ENCODE results near the gene DCPS.

Gene DCPS

GRCh38 chr11:126328938-126329643 lies 25.2 kb downstream of the DCPS start:
- DNase-seq, result no peak

DNA sequence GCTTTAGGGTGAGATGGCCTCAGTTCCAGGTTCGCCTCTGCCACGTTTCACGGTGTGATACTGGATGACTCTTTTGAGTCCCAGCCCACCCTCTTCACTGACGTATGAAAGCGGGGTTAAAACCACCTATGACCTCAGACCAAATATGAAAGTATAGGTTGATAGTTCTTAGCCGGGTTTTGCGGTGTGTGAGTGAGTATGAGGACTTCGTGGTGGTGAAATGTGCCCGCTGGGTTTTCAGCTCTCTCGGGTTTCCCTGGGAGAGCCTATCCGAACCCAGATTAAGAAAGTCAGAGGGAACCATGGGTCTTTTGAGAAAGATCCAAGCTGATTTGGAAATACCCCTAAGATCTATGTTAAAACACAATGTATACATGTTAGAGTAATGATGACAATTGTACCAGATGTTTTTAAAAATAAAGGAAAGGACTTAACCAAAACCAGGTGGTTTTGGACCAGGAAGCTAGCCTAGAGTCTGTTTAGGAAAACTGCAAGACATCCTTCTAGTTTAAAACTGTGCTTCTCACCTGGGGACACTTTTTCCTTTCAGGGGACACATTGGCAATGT lies 25.9 kb downstream of the DCPS start:
- no peak for DNase-seq

- DNase-seq, result no peak
Observed at GRCh38 chr11:126331286-126331685, 27.4 kb downstream of the DCPS start.

GRCh38 chr11:126332221-126332711 lies 28.4 kb downstream of the DCPS start:
- DNase-seq, result peak; percentile 93

- DNase-seq, result no peak
Observed at GRCh38 chr11:126333142-126333541, 29.3 kb downstream of the DCPS start.

DNA sequence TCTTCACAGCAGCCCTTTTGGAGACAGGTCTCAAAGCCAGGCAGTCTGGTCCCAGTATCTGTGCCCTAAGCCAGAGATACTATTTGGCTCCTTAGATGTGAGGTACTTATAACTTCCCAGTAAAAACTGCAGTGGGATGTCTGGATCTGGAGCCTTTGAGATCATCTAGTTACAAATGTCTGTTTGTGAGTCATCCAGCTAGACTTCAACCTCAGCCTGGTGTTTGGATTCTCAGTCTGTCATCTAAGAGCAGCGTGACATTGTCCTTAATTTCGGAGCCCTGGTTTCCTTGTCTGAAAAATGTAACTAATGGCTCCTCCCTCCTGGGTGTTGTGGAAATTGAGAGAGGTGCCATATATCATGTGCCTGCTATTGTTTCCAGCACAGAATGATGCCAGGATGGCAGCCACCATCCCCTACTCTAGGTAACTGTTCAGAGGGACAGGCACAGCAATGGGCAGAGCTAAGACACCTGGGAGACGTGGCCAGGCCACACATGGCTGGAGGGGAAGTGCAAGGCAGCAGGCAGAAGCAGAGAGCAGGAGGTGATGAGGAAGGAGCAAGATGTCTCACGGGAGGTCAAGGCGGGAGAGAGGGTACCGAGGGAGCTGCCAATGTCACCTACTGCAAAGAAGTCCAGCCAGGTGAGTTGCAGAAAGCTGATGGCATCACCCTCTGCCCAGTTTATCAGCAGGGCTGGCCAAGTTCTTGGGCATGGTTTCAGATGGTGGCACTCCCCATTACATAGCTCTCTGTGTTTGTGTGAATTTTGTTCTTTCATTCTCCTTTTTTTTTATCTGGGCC lies 31.0 kb downstream of the DCPS start:
- DNase-seq, result no peak

GRCh38 chr11:126335463-126335760 lies 31.6 kb downstream of the DCPS start:
- DNase-seq, result no peak

GRCh38 chr11:126336138-126336541 lies 32.3 kb downstream of the DCPS start:
- DNase-seq, result no peak

- no peak for DNase-seq
Observed at GRCh38 chr11:126336671-126337101, 32.8 kb downstream of the DCPS start.

GRCh38 chr11:126337126-126337473 lies 33.2 kb downstream of the DCPS start:
- no peak for DNase-seq

DNA sequence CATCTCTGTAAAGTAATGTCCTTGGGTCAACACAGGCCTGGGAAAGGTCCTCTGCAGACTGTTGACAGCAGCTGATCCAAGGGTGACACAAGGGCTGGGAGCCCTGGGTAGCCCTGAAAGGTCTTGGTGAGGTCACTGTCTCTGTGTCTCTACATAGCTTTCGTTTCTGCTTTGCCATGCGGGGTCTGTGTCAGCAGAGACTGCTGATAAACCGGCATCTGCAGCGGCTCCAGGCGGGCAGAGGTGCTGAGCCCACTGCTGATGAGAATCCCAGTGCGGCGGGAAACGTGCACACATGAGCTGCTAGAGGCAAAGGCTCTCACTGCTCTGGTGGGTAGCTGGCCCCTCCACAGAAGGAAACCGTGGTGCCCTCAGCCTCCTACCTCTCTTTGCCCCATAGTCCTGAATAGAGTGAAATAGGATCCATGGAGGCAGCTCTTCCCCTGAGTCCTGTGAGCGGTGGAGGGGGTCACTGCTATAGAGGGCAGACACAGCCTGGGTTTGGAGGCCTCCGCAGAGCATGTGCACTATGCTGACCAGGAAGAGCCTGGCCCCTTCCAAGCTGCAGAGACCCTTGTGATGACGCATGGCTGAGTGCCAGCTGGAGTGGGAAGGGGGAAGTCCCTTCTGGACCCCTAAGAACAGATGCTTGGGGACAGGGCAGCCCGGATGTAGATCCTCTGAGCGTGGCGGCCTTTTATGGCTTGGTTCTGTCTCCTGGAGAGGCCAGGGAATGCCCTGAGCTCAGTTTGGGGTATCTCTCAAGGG lies 33.8 kb downstream of the DCPS start:
- DNase-seq, result no peak

DNA sequence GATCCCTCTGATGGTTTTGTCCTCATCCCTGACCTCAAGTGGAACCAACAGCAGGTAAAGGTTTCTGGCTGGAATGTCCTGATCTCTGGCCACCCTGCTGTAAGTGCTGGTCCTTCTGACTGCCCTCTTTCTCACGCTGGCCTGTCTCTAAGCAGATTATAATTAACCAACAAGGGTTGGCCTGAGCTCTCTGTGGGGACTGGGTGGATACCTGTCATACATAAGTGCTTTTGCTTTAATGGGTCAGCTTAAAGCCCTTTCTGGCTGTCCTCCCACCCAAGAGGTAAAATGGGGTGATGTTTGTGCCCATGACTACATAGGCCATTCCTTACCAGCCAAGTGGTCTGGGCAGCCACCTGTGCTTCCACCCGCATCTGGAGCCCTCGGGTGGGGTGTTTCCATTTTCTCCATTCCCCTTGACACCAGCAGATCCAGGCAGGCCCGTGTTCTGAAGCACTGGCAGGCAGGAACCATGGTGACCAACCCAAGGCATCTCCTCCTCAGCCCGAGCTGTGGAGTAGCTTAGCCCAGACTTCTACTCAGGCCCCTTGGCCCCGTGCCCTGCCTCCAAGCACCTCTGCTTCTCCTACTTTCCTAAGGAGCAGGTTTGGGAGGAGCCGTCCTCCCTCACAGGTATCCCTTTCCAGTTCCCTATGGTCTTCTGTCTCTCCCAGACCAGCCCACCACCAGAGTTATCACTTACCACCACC lies 34.6 kb downstream of the DCPS start:
- DNase-seq, result no peak

DNA sequence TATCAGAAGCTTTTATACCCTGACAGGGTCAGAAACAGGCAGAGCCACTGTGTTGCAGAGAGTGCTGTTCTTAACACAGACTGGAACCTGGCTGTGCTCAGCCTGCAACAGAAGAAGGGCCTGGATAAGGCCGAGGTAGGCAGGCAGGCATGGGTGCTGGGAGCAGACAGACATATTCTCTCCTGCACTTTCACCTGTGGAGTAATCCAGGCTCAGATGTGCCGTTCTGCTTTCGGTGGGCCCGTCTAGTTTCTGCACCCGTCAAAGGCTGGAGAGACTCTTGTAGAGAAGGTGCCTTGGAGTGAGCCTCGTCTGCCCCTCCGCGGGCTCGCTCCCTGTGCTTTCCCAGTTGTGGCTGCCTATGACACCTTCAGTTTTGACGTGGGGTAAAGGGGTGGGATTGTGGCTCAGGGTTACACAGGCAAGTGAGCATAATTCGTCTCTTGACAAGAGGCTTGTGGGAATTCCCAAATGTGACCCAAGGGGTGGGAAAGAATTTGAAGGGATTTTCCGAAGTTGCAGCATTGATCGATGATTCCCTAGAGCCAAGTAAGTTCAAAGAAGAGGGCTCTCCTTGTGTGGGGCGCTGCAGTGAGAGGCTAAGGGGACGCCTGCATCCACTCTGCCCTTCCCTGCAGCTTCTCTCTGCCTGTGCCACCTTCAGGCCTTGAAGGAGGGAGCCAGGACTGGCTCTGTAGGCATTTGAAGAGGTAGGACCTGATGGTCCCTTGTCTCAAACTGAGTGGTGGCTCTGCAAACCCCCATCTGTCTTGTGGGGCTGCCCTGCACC lies 35.4 kb downstream of the DCPS start:
- no peak for DNase-seq

GRCh38 chr11:126339863-126340434 lies 36.1 kb downstream of the DCPS start:
- no peak for DNase-seq

GRCh38 chr11:126340960-126341606 lies 37.2 kb downstream of the DCPS start:
- no peak for DNase-seq

GRCh38 chr11:126341760-126342161 lies 37.9 kb downstream of the DCPS start:
- peak; percentile 83 for DNase-seq

- no peak for DNase-seq
Observed at GRCh38 chr11:126343051-126343450, 39.2 kb downstream of the DCPS start.

- no peak for DNase-seq
Observed at GRCh38 chr11:126344141-126345080, 40.6 kb downstream of the DCPS start.

GRCh38 chr11:126345283-126345682 lies 41.4 kb downstream of the DCPS start:
- no peak for DNase-seq

Measured in HCEC 1CT (cell line).